ENCODE results near the gene IRAK1BP1. TPM values are rescaled to one million over a fixed set of nuclear protein-coding genes. Genes with fewer than 3 reads are reported as not detected.

Gene IRAK1BP1
- total RNA-seq, 1 donor from 2014 or later, result 4.2 TPM

GRCh38 chr6:78947962-78948361 lies 80.6 kb downstream of the IRAK1BP1 start:
- DNase-seq (ENCODE audit: extremely low spot score in 2 of 2), result no peak
- TF ChIP-seq CTCF (IDR thresholded peaks at IDR 0.05), result no peak
- Histone ChIP-seq H3K4me1 (no peaks in the 10 kb centered on the region), H3K4me3 (no peak overlapping the region), H3K27ac (no peak overlapping the region), H3K9me3 (peaks cover 5% of the 10 kb centered on the region), H3K27me3 (no peaks in the 10 kb centered on the region), H3K36me3 (peaks cover 4 to 75% of the 10 kb centered on the region in 2 donors)
- intact Hi-C loops (cut with DNase I), result no loop called here

- no peak for TF ChIP-seq POLR2AphosphoS5 (IDR thresholded peaks at IDR 0.05; ENCODE audit: insufficient read depth in 1 of 2, low read depth in 1 of 2)
- no peak for TF ChIP-seq CTCF (IDR thresholded peaks at IDR 0.05)
- no peak for TF ChIP-seq POLR2A (IDR thresholded peaks at IDR 0.05)
- Histone ChIP-seq H3K27ac (no peak overlapping the region), H3K36me3 (peaks cover 4 to 74% of the 10 kb centered on the region in 2 donors), H3K27me3 (no peaks in the 10 kb centered on the region), H3K4me1 (no peaks in the 10 kb centered on the region), H3K9me3 (peaks cover 5% of the 10 kb centered on the region), H3K4me3 (no peak overlapping the region)
- intact Hi-C loops (cut with DNase I), result no loop called here
- DNase-seq (ENCODE audit: extremely low spot score in 2 of 2), result no peak
Observed at GRCh38 chr6:78948785-78949184, 81.4 kb downstream of the IRAK1BP1 start.

GRCh38 chr6:78952362-78952761 lies 85.0 kb downstream of the IRAK1BP1 start:
- Histone ChIP-seq H3K9me3 (peaks cover 5% of the 10 kb centered on the region), H3K4me3 (no peak overlapping the region), H3K27me3 (no peaks in the 10 kb centered on the region), H3K36me3 (peaks cover 0 to 72% of the 10 kb centered on the region in 2 donors), H3K4me1 (no peaks in the 10 kb centered on the region), H3K27ac (no peak overlapping the region)
- TF ChIP-seq POLR2A (IDR thresholded peaks at IDR 0.05) (no peak), POLR2AphosphoS5 (IDR thresholded peaks at IDR 0.05; ENCODE audit: insufficient read depth in 1 of 2, low read depth in 1 of 2) (no peak), CTCF (IDR thresholded peaks at IDR 0.05) (no peak)
- intact Hi-C loops (cut with DNase I), result no loop called here
- DNase-seq (ENCODE audit: extremely low spot score in 2 of 2), result no peak

Other genes starting within 250 kb of the IRAK1BP1 start
- 32.9 TPM for gene PHIP, start 210.7 kb downstream of the IRAK1BP1 start, total RNA-seq